ENCODE results near the gene PBOV1. TPM values are rescaled to one million over a fixed set of nuclear protein-coding genes. Genes with fewer than 3 reads are reported as not detected.

Gene PBOV1
- total RNA-seq, 1 donor from 2014 or later: not detected

GRCh38 chr6:138229072-138229471, 10.8 kb upstream of the PBOV1 start:
- H3K4me3 Mint-ChIP-seq (ENCODE audit: unreplicated experiment): no peak overlapping the region
- peaks cover 13% of the 10 kb centered on the region for H3K4me1 Mint-ChIP-seq (ENCODE audit: unreplicated experiment)
- no peak overlapping the region for H3K27ac Mint-ChIP-seq (ENCODE audit: unreplicated experiment)
- no peaks in the 10 kb centered on the region for H3K9me3 Mint-ChIP-seq (ENCODE audit: unreplicated experiment)
- no peak for DNase-seq (ENCODE audit: low spot score)
- no peak for TF ChIP-seq CTCF (IDR thresholded peaks at IDR 0.05; ENCODE audit: unreplicated experiment)
- no peaks in the 10 kb centered on the region for H3K36me3 Mint-ChIP-seq (ENCODE audit: low read depth, unreplicated experiment)
- no peaks in the 10 kb centered on the region for H3K27me3 Mint-ChIP-seq (ENCODE audit: unreplicated experiment)

GRCh38 chr6:138227316-138227781, 9.1 kb upstream of the PBOV1 start:
- no peak for TF ChIP-seq CTCF (IDR thresholded peaks at IDR 0.05; ENCODE audit: unreplicated experiment)
- Mint-ChIP-seq H3K27me3 (ENCODE audit: unreplicated experiment) (no peaks in the 10 kb centered on the region), H3K9me3 (ENCODE audit: unreplicated experiment) (no peaks in the 10 kb centered on the region), H3K4me3 (ENCODE audit: unreplicated experiment) (no peak overlapping the region), H3K36me3 (ENCODE audit: low read depth, unreplicated experiment) (no peaks in the 10 kb centered on the region), H3K27ac (ENCODE audit: unreplicated experiment) (no peak overlapping the region), H3K4me1 (ENCODE audit: unreplicated experiment) (peaks cover 11% of the 10 kb centered on the region)
- no peak for DNase-seq (ENCODE audit: low spot score)

- no peak overlapping the region for H3K27ac Mint-ChIP-seq (ENCODE audit: unreplicated experiment)
- H3K4me1 Mint-ChIP-seq (ENCODE audit: unreplicated experiment): peaks cover 11% of the 10 kb centered on the region
- H3K27me3 Mint-ChIP-seq (ENCODE audit: unreplicated experiment): no peaks in the 10 kb centered on the region
- H3K36me3 Mint-ChIP-seq (ENCODE audit: low read depth, unreplicated experiment): no peaks in the 10 kb centered on the region
- DNase-seq (ENCODE audit: low spot score): no peak
- no peak overlapping the region for H3K4me3 Mint-ChIP-seq (ENCODE audit: unreplicated experiment)
- H3K9me3 Mint-ChIP-seq (ENCODE audit: unreplicated experiment): no peaks in the 10 kb centered on the region
- TF ChIP-seq CTCF (IDR thresholded peaks at IDR 0.05; ENCODE audit: unreplicated experiment): no peak
Measured at GRCh38 chr6:138226700-138227315, 8.5 kb upstream of the PBOV1 start.

GRCh38 chr6:138225953-138226352, 7.7 kb upstream of the PBOV1 start:
- Mint-ChIP-seq H3K27me3 (ENCODE audit: unreplicated experiment) (no peaks in the 10 kb centered on the region), H3K9me3 (ENCODE audit: unreplicated experiment) (no peaks in the 10 kb centered on the region), H3K27ac (ENCODE audit: unreplicated experiment) (no peak overlapping the region), H3K36me3 (ENCODE audit: low read depth, unreplicated experiment) (no peaks in the 10 kb centered on the region), H3K4me1 (ENCODE audit: unreplicated experiment) (peaks cover 4% of the 10 kb centered on the region), H3K4me3 (ENCODE audit: unreplicated experiment) (no peak overlapping the region)
- TF ChIP-seq CTCF (IDR thresholded peaks at IDR 0.05; ENCODE audit: unreplicated experiment): no peak
- DNase-seq (ENCODE audit: low spot score): no peak

GRCh38 chr6:138222901-138223546, 4.7 kb upstream of the PBOV1 start:
- Mint-ChIP-seq H3K4me1 (ENCODE audit: unreplicated experiment) (no peaks in the 10 kb centered on the region), H3K9me3 (ENCODE audit: unreplicated experiment) (no peaks in the 10 kb centered on the region), H3K4me3 (ENCODE audit: unreplicated experiment) (no peak overlapping the region), H3K27me3 (ENCODE audit: unreplicated experiment) (no peaks in the 10 kb centered on the region), H3K27ac (ENCODE audit: unreplicated experiment) (no peak overlapping the region), H3K36me3 (ENCODE audit: low read depth, unreplicated experiment) (no peaks in the 10 kb centered on the region)
- no peak for TF ChIP-seq CTCF (IDR thresholded peaks at IDR 0.05; ENCODE audit: unreplicated experiment)
- no peak for DNase-seq (ENCODE audit: low spot score)

Data from endothelial cell (in vitro differentiated cells).